Epithelial cell of esophagus (primary cell): Measurements from ENCODE around the gene SLC12A4.
A peak's percentile ranks its signal among the peaks of the same experiment; 100 is the strongest.
"Not testable (repeated sequence)": the region's sequence is repeated elsewhere in the genome, so short reads cannot be mapped to it uniquely, and the experiment has no call there.

ENCODE experiments used
- DNase-seq: peaks from one replicate; pipeline ENCODE4 v3.0.0; 2010; ENCODE audit warnings: low read depth
- H3K4me3 ChIP-seq: 2 replicates; pipeline ENCODE4 v1.5.1; 2011; ENCODE audit warnings: mild to moderate bottlenecking, low read length, control low read depth
- TF ChIP-seq, protein P1 (sequence below): IDR thresholded peaks from 2 replicates; pipeline ENCODE4 v1.5.1; 2011; ENCODE audit warnings: low read depth, mild to moderate bottlenecking, low read length, control low read depth, inconsistent platforms; ENCODE audit not compliant: insufficient read depth; ENCODE audit errors: missing control alignments

Gene SLC12A4

DNA sequence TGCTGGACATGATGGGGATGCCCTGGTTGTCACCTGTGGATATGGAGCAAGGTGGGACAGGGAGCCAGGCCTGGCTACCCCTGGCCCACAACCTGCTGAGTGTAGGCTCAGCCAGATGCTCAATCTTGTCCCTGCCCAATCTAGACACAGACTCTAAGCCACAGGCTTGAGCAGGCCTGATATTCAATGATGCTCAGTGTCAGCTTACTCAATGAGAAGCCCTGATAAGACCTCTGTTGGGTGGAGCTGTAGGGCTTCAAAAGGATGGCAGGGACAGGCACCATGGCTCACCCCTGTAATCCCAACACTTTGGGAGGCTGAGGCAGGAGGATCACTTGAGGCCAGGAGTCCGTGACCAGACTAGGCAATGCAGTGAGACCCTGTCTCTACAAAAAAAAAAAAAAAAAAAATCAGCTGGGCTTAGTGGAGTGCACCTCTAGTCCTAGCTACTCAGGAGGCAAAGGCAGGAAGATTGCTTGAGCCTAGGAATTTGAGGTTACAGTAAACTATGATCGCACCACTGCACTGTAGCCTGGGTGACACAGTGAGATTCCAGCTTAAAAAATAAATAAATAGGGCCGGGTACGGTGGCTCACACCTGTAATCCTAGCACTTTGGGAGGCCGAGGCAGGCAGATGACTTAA is 27.9 kb downstream of the SLC12A4 start:
- TF ChIP-seq, protein P1, sequence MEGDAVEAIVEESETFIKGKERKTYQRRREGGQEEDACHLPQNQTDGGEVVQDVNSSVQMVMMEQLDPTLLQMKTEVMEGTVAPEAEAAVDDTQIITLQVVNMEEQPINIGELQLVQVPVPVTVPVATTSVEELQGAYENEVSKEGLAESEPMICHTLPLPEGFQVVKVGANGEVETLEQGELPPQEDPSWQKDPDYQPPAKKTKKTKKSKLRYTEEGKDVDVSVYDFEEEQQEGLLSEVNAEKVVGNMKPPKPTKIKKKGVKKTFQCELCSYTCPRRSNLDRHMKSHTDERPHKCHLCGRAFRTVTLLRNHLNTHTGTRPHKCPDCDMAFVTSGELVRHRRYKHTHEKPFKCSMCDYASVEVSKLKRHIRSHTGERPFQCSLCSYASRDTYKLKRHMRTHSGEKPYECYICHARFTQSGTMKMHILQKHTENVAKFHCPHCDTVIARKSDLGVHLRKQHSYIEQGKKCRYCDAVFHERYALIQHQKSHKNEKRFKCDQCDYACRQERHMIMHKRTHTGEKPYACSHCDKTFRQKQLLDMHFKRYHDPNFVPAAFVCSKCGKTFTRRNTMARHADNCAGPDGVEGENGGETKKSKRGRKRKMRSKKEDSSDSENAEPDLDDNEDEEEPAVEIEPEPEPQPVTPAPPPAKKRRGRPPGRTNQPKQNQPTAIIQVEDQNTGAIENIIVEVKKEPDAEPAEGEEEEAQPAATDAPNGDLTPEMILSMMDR = no peak
- DNase-seq = no peak
- H3K4me3 ChIP-seq = no peak overlapping the region

DNA sequence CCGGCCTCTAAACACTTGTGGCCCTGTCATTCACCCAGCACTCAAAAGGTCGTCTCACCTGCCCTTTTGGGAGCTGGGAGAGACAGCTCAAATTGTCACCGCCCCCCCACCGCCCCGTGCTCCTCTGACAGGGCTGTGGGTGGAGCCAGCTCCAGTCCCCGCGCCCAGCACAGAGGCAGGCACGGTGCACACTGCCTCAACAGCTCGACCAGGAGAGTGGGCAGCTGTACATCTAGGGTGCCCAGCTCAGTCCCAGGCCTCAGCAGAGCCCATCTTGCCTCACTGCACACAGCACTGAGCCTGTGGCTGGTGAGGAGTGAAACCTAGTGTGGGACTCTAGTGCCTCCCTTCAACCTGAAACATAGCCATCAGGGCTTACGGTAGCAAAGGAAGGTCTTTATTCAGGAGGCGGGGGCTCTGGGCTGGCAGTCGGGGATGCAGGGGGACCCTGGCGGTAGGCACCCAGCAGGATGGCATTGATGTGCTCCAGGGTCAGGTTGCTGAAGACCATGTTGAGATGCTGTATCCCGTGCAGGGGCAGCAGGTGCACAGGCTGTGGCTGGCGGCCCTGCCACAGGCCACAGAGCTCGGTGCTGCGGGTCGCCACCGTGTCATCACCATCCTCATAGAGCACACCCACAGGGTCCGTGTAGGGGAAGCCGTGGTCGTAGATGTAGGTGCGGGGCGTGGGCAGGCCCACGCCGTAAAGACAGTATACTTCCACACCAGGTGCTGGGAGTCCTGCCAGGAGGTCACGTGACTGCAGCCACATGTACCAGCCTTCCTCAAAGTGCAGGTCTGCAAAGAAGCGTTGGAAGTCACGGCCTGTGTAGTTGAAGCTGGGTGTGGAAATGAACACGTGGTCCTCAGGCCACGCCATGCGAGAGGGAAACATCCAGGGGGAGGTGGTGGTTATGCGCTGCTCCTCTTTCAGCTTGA is 28.7 kb downstream of the SLC12A4 start:
- DNase-seq = no peak
- H3K4me3 ChIP-seq = no peak overlapping the region
- TF ChIP-seq, protein P1 = no peak

DNA sequence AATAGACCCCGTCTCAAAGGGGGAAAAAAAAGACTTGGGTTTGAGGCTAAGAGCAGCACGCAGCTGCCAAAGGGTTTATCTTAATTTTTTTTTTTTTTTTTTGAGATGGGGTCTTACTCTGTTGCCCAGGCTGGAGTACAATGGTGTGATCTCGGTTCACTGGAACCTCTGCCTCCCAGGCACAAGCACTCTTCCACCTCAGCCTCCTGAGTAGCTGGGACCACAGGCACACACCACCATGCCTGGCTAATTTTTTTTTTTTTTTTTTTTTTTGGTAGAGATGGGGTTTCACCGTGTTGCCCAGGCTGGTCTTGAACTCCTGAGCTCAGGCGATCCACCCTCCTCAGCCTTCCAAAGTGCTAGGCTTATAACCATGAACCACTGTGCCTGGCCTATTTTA is 30.7 kb downstream of the SLC12A4 start:
- not testable (repeated sequence) for DNase-seq, H3K4me3 ChIP-seq

GRCh38 chr16:67936880-67937605 is 31.4 kb downstream of the SLC12A4 start:
- peak overlapping the region; percentile 96 for H3K4me3 ChIP-seq
- no peak for DNase-seq
- TF ChIP-seq, protein P1 = no peak

DNA sequence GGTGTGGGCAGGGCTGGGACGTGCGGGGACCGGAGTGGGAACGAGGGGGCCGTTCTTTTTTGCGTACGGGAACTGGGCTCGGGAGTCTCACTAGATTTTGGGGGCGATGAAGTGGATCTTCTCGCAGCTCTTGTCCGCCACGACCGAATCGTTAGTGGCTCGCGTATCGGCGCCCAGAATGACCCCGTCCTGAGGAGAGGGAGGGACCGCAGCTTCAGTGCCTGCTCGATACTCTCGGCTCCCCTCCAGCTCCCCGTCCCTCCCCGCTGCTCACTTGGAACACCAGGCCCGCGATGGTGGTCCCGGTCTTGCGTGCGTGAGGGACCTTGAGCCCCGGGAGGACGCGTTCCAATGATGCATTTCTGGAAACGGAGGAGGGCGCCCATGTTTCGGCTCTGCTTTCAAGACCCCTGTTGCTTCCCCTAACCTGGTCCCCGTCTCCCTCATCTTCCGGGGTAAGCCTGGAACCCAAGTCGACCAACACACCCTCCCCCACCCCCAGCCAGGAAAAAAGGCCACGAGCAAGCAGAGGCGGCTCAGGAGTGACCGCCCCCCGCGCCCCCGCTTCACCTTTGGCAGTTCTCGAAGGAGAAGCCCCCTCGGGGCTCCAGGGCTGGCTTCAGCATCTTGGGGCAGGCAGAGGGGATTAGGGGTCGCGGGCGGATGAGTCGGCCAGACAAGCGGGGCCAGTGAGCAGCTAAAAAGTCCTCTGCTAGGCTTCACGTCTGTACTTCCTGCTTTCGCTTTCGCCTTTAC is 32.1 kb downstream of the SLC12A4 start, which contains the start of gene PSMB10:
TSS of gene PSMB10 (minus strand) at position 727 of the 756 bp plus-strand sequence. CDS start at position 626, 101 bp downstream.
- DNase-seq = peak; percentile 59
- H3K4me3 ChIP-seq = peak within 1 kb of the TSS; percentile 96
- TF ChIP-seq, protein P1 = no peak

DNA sequence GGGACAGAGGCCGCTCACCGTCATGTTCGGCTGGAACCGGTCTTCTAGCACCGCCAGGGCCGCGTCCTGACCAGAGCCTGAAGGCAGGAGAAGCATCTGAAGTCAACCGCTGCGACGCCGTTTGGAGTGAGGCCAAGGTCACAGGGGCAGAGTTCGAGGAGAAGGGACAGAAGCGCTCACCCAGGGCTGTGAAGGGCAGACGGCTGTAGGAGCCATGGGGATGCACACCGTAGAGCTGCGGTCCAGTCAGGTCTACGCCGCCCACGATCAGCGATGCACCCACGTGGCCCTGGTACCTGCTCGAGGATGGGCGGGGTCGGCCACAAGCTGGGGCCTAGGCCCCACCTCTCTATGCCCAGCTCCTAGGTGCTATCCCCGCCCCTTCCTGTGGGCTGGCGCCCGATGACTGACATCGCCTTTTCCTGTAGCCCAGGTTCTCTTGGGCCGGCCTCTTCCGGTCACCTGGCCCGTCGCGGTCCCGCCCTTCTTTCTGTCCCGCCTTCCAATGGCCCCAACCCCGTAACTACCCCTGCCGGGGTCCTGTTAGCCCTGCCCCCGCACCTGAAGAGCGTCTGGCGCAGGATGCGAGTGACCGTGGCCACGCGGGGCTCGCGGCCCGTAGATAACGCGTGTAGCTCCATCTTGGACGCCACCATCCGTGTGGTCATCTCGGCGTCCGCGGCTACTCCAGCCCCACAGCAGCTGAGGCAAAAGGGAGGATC is 32.9 kb downstream of the SLC12A4 start:
- H3K4me3 ChIP-seq = peak overlapping the region; percentile 96
- DNase-seq = peak; percentile 99
- TF ChIP-seq, protein P1 = no peak
